Neural crest cell (in vitro differentiated cells): ENCODE results near the gene RPS2. TPM values are rescaled to one million over a fixed set of nuclear protein-coding genes. Genes with fewer than 3 reads are reported as not detected.

ENCODE experiments used
- DNase-seq: peaks from one replicate; pipeline ENCODE4 v3.0.0; 2021; ENCODE audit warnings: low read depth, mixed read lengths, low spot score
- H3K27ac Mint-ChIP-seq: one replicate; pipeline ENCODE4 v1.8.0; 2021; ENCODE audit warnings: mild to moderate bottlenecking, mixed read lengths; ENCODE audit not compliant: unreplicated experiment
- H3K27me3 Mint-ChIP-seq: 2 replicates; pipeline ENCODE4 v1.8.0; 2021; ENCODE audit warnings: low read depth, mild to moderate bottlenecking, mixed read lengths
- H3K36me3 Mint-ChIP-seq: 2 replicates; pipeline ENCODE4 v1.8.0; 2021; ENCODE audit warnings: low read depth, mild to moderate bottlenecking, mixed read lengths
- H3K4me1 Mint-ChIP-seq: 2 replicates; pipeline ENCODE4 v1.8.0; 2021; ENCODE audit warnings: mixed read lengths
- H3K4me3 Mint-ChIP-seq: one replicate; pipeline ENCODE4 v1.8.0; 2021; ENCODE audit warnings: mild to moderate bottlenecking, mixed read lengths
- H3K9me3 Mint-ChIP-seq: 2 replicates; pipeline ENCODE4 v1.8.0; 2021; ENCODE audit warnings: mixed read lengths
- total RNA-seq: library from RNA; stranded (reverse); gene quantifications from 2 replicates; pipeline ENCODE4 v1.2.1, GENCODE V29; 2021
- TF ChIP-seq, protein P1 (sequence below): fragments of 200-600 bp; sonication (generic); conservative IDR thresholded peaks from 2 replicates; pipeline ENCODE4 v1.5.0; 2021; ENCODE audit warnings: antibody characterized with exemption, mild to moderate bottlenecking

RPS2 gene
- total RNA-seq, 1 donor from 2014 or later, result 3,508 TPM

DNA sequence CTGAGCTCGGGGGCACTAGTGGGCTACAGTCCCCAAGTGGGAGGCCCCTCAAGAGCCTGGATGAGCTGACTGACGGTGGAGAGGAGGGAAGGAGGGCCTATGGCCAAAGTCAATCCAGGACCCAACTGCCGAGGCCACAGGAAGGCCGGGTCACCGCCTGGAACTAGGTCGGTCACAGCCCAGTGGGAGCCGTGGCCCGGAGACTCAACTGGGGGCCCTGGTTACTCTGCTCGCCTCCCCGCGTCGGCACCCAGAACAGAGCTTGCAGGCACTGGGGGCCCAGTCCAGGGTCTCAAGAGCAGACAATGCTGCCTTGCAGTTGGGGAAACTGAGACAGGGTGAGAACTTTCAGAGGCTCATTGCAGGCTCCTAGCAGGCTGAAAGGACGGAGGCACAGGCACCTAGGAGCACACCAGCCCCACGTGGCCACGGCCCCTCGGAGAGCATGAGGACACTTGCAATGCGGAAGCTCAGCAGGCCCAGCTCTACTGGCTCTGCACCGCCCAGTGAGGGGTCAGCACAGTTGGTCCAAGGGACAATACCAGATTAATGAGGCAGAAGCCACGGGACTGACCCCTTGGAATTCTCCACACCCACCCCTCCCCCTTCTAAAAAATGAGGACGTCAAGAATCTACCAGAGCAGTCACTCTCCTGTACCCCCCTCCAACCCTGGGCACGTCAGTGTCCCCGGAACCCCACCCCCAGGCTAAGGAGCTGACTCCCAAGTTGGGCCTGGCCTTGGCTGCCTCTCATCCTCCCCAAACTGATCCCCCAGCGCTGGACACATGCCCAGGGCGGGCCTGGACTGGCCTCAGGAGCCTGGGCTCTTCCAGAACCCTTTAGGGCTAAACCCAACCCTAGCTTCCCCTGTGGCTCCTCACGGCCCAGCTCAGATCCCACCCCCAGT, 48.6 kb downstream of the RPS2 start:
- Mint-ChIP-seq H3K27ac (no peak overlapping the region), H3K36me3 (no peaks in the 10 kb centered on the region), H3K27me3 (peaks cover 67% of the 10 kb centered on the region), H3K9me3 (no peaks in the 10 kb centered on the region), H3K4me3 (no peak overlapping the region), H3K4me1 (peaks cover 5% of the 10 kb centered on the region)
- DNase-seq, result no peak
- TF ChIP-seq, protein P1, sequence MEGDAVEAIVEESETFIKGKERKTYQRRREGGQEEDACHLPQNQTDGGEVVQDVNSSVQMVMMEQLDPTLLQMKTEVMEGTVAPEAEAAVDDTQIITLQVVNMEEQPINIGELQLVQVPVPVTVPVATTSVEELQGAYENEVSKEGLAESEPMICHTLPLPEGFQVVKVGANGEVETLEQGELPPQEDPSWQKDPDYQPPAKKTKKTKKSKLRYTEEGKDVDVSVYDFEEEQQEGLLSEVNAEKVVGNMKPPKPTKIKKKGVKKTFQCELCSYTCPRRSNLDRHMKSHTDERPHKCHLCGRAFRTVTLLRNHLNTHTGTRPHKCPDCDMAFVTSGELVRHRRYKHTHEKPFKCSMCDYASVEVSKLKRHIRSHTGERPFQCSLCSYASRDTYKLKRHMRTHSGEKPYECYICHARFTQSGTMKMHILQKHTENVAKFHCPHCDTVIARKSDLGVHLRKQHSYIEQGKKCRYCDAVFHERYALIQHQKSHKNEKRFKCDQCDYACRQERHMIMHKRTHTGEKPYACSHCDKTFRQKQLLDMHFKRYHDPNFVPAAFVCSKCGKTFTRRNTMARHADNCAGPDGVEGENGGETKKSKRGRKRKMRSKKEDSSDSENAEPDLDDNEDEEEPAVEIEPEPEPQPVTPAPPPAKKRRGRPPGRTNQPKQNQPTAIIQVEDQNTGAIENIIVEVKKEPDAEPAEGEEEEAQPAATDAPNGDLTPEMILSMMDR, result no peak

DNA sequence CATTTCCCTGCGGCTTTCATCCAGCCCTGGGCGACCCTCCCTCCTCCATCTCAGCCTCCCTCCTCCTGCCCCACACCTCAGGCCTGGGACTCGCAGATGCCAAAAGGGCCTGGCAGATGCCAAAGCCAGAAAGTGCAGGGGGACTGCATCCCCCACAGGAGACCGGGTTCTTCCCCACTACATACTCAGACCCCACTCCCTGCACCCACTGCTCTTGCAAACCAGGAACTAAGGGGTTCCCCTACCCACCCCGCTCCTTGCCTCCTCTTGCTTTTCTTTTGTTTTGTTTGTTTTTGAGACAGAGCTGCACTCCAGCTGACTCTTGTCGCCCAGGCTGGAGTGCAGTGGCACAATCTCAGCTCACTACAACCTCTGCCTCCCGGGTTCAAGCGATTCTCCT, 49.6 kb downstream of the RPS2 start:
- Mint-ChIP-seq H3K36me3 (no peaks in the 10 kb centered on the region), H3K9me3 (no peaks in the 10 kb centered on the region), H3K4me3 (no peak overlapping the region), H3K4me1 (no peaks in the 10 kb centered on the region), H3K27me3 (peaks cover 57% of the 10 kb centered on the region), H3K27ac (no peak overlapping the region)
- DNase-seq, result no peak
- TF ChIP-seq, protein P1, result no peak

DNA sequence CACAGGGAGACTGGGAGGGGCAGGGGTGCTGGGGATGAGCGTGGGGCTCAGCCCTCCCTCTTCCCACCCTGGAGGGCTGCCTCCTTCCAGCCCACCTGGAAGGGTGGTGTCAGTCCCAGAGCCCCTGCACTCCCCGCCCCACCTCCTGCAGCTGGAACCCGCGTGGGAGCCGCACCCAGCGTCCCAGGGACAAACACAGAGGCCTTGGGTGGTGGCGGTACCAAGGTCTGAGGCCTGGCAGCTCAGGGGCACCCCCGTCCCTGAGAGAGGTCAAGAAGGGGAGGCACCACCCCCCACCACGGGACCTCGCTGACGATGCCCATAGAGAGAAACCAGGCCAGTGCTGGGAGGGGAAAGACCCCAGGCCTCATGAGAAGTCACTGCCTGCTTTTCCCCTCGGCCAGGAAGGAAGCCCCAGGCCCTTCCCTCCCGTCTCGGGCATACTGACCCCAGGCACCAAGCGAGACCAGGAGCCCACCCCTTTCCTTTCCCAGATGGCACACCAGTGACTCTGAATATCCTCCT, 50.5 kb downstream of the RPS2 start:
- TF ChIP-seq, protein P1, result no peak
- Mint-ChIP-seq H3K27me3 (peaks cover 49% of the 10 kb centered on the region), H3K4me1 (no peaks in the 10 kb centered on the region)

GRCh38 chr16:1913327-1914083, 51.1 kb downstream of the RPS2 start:
- H3K4me3 Mint-ChIP-seq, result no peak overlapping the region
- H3K36me3 Mint-ChIP-seq, result no peaks in the 10 kb centered on the region
- peaks cover 4% of the 10 kb centered on the region for H3K4me1 Mint-ChIP-seq
- H3K27ac Mint-ChIP-seq, result no peak overlapping the region
- TF ChIP-seq, protein P1, result no peak
- no peak for DNase-seq
- no peaks in the 10 kb centered on the region for H3K9me3 Mint-ChIP-seq
- H3K27me3 Mint-ChIP-seq, result peaks cover 46% of the 10 kb centered on the region

More for the DNA sequence above, 50.5 kb downstream of the RPS2 start:
- Mint-ChIP-seq H3K4me3 (no peak overlapping the region), H3K9me3 (no peaks in the 10 kb centered on the region), H3K36me3 (no peaks in the 10 kb centered on the region), H3K27ac (no peak overlapping the region)
- DNase-seq, result no peak

DNA sequence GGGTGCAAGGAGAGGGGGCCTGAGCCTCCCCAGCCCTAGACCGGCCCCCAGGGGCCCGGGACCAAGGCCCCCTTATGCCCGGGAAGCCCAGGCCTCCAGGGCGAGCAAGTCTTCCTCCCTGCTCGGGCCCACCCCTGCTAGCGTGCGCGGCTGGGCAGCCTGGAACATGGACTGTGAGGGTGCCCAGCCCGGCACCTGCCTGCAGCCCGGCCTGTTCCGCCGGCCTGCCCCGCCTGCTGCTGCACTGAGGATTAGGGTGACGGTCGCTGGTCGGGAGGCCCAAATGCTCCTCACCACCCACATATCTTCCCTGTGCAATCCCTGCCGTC, 52.4 kb downstream of the RPS2 start:
- Mint-ChIP-seq H3K36me3 (no peaks in the 10 kb centered on the region), H3K9me3 (no peaks in the 10 kb centered on the region), H3K27me3 (peaks cover 42% of the 10 kb centered on the region), H3K4me3 (no peak overlapping the region), H3K4me1 (peaks cover 5% of the 10 kb centered on the region), H3K27ac (no peak overlapping the region)
- DNase-seq, result no peak
- TF ChIP-seq, protein P1, result no peak

Other genes starting within 250 kb of the RPS2 start
- 35.0 and 38.0 TPM in 2 replicates for gene NME3, start 193.3 kb downstream of the RPS2 start, total RNA-seq
- 36.5 and 37.0 TPM in 2 replicates for gene EME2, start 192.0 kb downstream of the RPS2 start, total RNA-seq
- gene MRPS34, start 191.7 kb downstream of the RPS2 start, total RNA-seq, result 135 and 141 TPM in 2 replicates
- gene SPSB3, start 182.3 kb downstream of the RPS2 start, total RNA-seq, result 23.1 and 23.8 TPM in 2 replicates
- gene NUBP2, start 181.9 kb downstream of the RPS2 start, total RNA-seq, result 71.0 and 73.8 TPM in 2 replicates
- gene IGFALS, start 171.1 kb downstream of the RPS2 start, total RNA-seq, result 0.14 TPM in 1 of 2 replicates, not detected in the other
- gene HAGH, start 138.0 kb downstream of the RPS2 start, total RNA-seq, result 31.1 TPM in 2 replicates
- gene FAHD1, start 137.6 kb downstream of the RPS2 start, total RNA-seq, result 27.2 and 28.0 TPM in 2 replicates
- gene MEIOB, start 92.7 kb downstream of the RPS2 start, total RNA-seq, result not detected in 2 replicates
- gene HS3ST6, start 46.4 kb downstream of the RPS2 start, total RNA-seq, result not detected in 2 replicates
- gene MSRB1, start 21.6 kb downstream of the RPS2 start, total RNA-seq, result 29.8 and 30.5 TPM in 2 replicates
- gene RPL3L, start 10.1 kb downstream of the RPS2 start, total RNA-seq, result not detected in 2 replicates
- gene NDUFB10, start 5.3 kb downstream of the RPS2 start, total RNA-seq, result 128 TPM in 2 replicates
- gene RNF151, start 2.0 kb upstream of the RPS2 start, total RNA-seq, result not detected in 2 replicates
- gene TBL3, start 7.2 kb upstream of the RPS2 start, total RNA-seq, result 39.5 and 39.6 TPM in 2 replicates
- 0.63 and 0.75 TPM in 2 replicates for gene NOXO1, start 16.6 kb upstream of the RPS2 start, total RNA-seq
- gene GFER, start 19.4 kb upstream of the RPS2 start, total RNA-seq, result 42.5 and 43.3 TPM in 2 replicates
- gene SYNGR3, start 25.1 kb upstream of the RPS2 start, total RNA-seq, result 2.1 and 2.2 TPM in 2 replicates
- gene ZNF598, start 45.0 kb upstream of the RPS2 start, total RNA-seq, result 55.7 and 62.5 TPM in 2 replicates
- gene NPW, start 55.0 kb upstream of the RPS2 start, total RNA-seq, result 0.82 and 1.3 TPM in 2 replicates
- gene NHERF2, start 62.1 kb upstream of the RPS2 start, total RNA-seq, result 7.6 and 8.1 TPM in 2 replicates
- gene NTHL1, start 83.0 kb upstream of the RPS2 start, total RNA-seq, result 50.7 and 51.9 TPM in 2 replicates
- 175 and 180 TPM in 2 replicates for gene TSC2, start 83.2 kb upstream of the RPS2 start, total RNA-seq
- 108 and 115 TPM in 2 replicates for gene PKD1, start 171.1 kb upstream of the RPS2 start, total RNA-seq
- 0.64 and 0.98 TPM in 2 replicates for gene RAB26, start 183.8 kb upstream of the RPS2 start, total RNA-seq
- gene TRAF7, start 191.0 kb upstream of the RPS2 start, total RNA-seq, result 82.2 and 85.5 TPM in 2 replicates
- 18.9 and 20.2 TPM in 2 replicates for gene CASKIN1, start 231.8 kb upstream of the RPS2 start, total RNA-seq
- gene MLST8, start 240.6 kb upstream of the RPS2 start, total RNA-seq, result 68.1 and 69.2 TPM in 2 replicates
- 31.2 and 32.0 TPM in 2 replicates for gene BRICD5, start 246.0 kb upstream of the RPS2 start, total RNA-seq